Dendritic cell treated with granulocyte-macrophage colony-stimulating factor and Interleukin-4, amounts not matched to agents 40 ng/mL and 50 ng/mL, for 4 days (primary cell): ENCODE measurements around the gene PTER.

Experiments used
- H3K27ac Mint-ChIP-seq: one replicate; pipeline ENCODE4 v1.8.0; 2022; ENCODE audit warnings: mild to moderate bottlenecking, mixed read lengths
- H3K27me3 Mint-ChIP-seq: one replicate; pipeline ENCODE4 v1.8.0; 2022; ENCODE audit warnings: mild to moderate bottlenecking, mixed read lengths
- H3K36me3 Mint-ChIP-seq: one replicate; pipeline ENCODE4 v1.8.0; 2022; ENCODE audit warnings: low read depth, mixed read lengths
- H3K4me1 Mint-ChIP-seq: one replicate; pipeline ENCODE4 v1.8.0; 2022; ENCODE audit warnings: low read depth, mixed read lengths
- H3K4me3 Mint-ChIP-seq: one replicate; pipeline ENCODE4 v1.8.0; 2022; ENCODE audit warnings: mild to moderate bottlenecking, moderate library complexity, mixed read lengths
- H3K9me3 Mint-ChIP-seq: one replicate; pipeline ENCODE4 v1.8.0; 2022; ENCODE audit warnings: mixed read lengths
- intact Hi-C: fragments of 100-400 bp; cut with micrococcal nuclease; formaldehyde crosslinking; loops from one replicate; pipeline ENCODE4 v1.15.0; 2022

The PTER gene

GRCh38 chr10:16529853-16530252 lies 93.0 kb downstream of the PTER start:
- intact Hi-C loops = no loop called here
- Mint-ChIP-seq H3K27ac (no peak overlapping the region), H3K36me3 (no peaks in the 10 kb centered on the region), H3K27me3 (peaks cover 5% of the 10 kb centered on the region), H3K4me3 (no peak overlapping the region), H3K4me1 (no peaks in the 10 kb centered on the region), H3K9me3 (no peaks in the 10 kb centered on the region)

DNA sequence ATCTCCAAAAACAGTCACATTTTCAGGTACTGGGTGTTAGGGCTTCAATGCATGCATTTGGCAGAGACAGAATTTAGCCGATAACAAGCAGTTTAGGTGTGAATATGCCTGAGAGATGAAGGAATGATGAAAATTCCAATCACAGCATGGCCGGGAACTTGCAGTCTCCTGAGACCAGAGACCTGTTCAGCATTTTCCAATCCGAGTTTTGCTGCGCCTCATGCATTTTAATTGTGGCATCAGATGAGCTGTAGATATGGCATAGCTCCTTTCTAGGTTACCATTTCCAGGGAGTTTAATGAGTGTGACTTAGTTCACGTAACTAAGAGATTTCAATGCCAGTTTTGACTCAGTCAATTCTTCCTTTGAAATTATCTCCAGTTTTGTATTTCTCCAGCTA lies 99.3 kb downstream of the PTER start:
- Mint-ChIP-seq H3K27ac (no peak overlapping the region), H3K9me3 (no peaks in the 10 kb centered on the region), H3K4me1 (no peaks in the 10 kb centered on the region), H3K27me3 (peaks cover 5% of the 10 kb centered on the region), H3K36me3 (no peaks in the 10 kb centered on the region), H3K4me3 (no peak overlapping the region)
- intact Hi-C loops = no loop called here

- peaks cover 5% of the 10 kb centered on the region for H3K4me1 Mint-ChIP-seq
- H3K36me3 Mint-ChIP-seq = no peaks in the 10 kb centered on the region
- H3K9me3 Mint-ChIP-seq = no peaks in the 10 kb centered on the region
- H3K27ac Mint-ChIP-seq = no peak overlapping the region
- H3K27me3 Mint-ChIP-seq = peaks cover 3% of the 10 kb centered on the region
- intact Hi-C loops = no loop called here
- H3K4me3 Mint-ChIP-seq = no peak overlapping the region
Observed at GRCh38 chr10:16544099-16544498, 107.3 kb downstream of the PTER start.

GRCh38 chr10:16544591-16544990 lies 107.8 kb downstream of the PTER start:
- intact Hi-C loops = no loop called here
- Mint-ChIP-seq H3K36me3 (no peaks in the 10 kb centered on the region), H3K27me3 (peaks cover 3% of the 10 kb centered on the region), H3K4me1 (peaks cover 5% of the 10 kb centered on the region), H3K9me3 (no peaks in the 10 kb centered on the region), H3K4me3 (no peak overlapping the region), H3K27ac (no peak overlapping the region)

GRCh38 chr10:16545116-16545736 lies 108.4 kb downstream of the PTER start:
- no peaks in the 10 kb centered on the region for H3K36me3 Mint-ChIP-seq
- H3K4me1 Mint-ChIP-seq = peaks cover 5% of the 10 kb centered on the region
- no peaks in the 10 kb centered on the region for H3K9me3 Mint-ChIP-seq
- intact Hi-C loops = no loop called here
- no peak overlapping the region for H3K4me3 Mint-ChIP-seq
- no peak overlapping the region for H3K27ac Mint-ChIP-seq
- peaks cover 1% of the 10 kb centered on the region for H3K27me3 Mint-ChIP-seq

GRCh38 chr10:16547973-16548372 lies 111.2 kb downstream of the PTER start:
- Mint-ChIP-seq H3K9me3 (no peaks in the 10 kb centered on the region), H3K36me3 (no peaks in the 10 kb centered on the region), H3K4me1 (peaks cover 5% of the 10 kb centered on the region), H3K27ac (no peak overlapping the region), H3K4me3 (no peak overlapping the region), H3K27me3 (no peaks in the 10 kb centered on the region)
- intact Hi-C loops = no loop called here

GRCh38 chr10:16559236-16559773 lies 122.5 kb downstream of the PTER start:
- no peaks in the 10 kb centered on the region for H3K9me3 Mint-ChIP-seq
- H3K36me3 Mint-ChIP-seq = no peaks in the 10 kb centered on the region
- H3K4me3 Mint-ChIP-seq = no peak overlapping the region
- intact Hi-C loops = no loop called here
- peaks cover 1% of the 10 kb centered on the region for H3K27me3 Mint-ChIP-seq
- H3K4me1 Mint-ChIP-seq = no peaks in the 10 kb centered on the region
- H3K27ac Mint-ChIP-seq = no peak overlapping the region

DNA sequence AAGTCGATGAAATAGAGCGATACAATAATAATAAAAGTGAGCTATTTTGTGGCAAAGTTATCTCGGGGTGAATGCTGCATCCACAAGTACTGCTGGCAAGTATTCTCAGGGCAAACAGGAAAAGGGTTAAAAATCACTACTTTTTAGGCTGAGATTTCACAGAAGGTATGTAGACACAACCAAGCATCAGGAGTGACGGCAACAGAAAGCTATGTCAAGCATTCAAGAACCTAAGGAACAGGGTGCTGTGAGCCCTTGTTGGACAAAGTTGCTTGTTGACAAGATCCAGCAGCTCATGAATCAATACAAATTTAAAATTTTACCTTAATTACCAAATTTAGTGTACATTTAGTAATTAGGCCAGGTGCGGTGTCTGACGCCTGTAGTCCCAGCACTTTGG lies 126.1 kb downstream of the PTER start:
- Mint-ChIP-seq H3K4me1 (peaks cover 15% of the 10 kb centered on the region), H3K36me3 (no peaks in the 10 kb centered on the region), H3K4me3 (no peak overlapping the region), H3K27ac (no peak overlapping the region), H3K27me3 (peaks cover 2% of the 10 kb centered on the region), H3K9me3 (no peaks in the 10 kb centered on the region)
- intact Hi-C loops = no loop called here
